Measurements from ENCODE around the gene CENPV. TPM values are rescaled to one million over a fixed set of nuclear protein-coding genes. Genes with fewer than 3 reads are reported as not detected.

The CENPV gene
- total and polyA plus RNA-seq, 2 experiments from 2014 or later, result 8.7 to 11.8 TPM

- 93 to 94% methylated on average over 6 of the region's 6 CpGs for WGBS, 2 experiments (ENCODE audit: low coverage in 1 of 2, low lambda C conversion rate in 2 of 2, missing lambda C conversion rate in 2 of 2)
- Histone ChIP-seq H3K9ac (no peak overlapping the region), H3K27ac (no peak overlapping the region), H3K4me2 (ENCODE audit: unreplicated experiment) (no peak overlapping the region), H3K4me1 (ENCODE audit: insufficient read depth) (peaks cover 6% of the 10 kb centered on the region; the same call in 1 of the 2 replicates), H4K20me1 (ENCODE audit: insufficient read depth) (no peaks in the 10 kb centered on the region), H3K4me3 (no peak overlapping the region), H2AFZ (no peak overlapping the region), H3K79me2 (ENCODE audit: insufficient read depth) (no peaks in the 10 kb centered on the region), H3K9me2 (ENCODE audit: insufficient read depth) (no peaks in the 10 kb centered on the region), H3K27me3 (replicated peaks; ENCODE audit: insufficient read depth) (no peaks in the 10 kb centered on the region), H3K36me3 (ENCODE audit: low read depth) (no peaks in the 10 kb centered on the region), H3F3A (ENCODE audit: insufficient read depth) (peaks cover 11% of the 10 kb centered on the region), H3K9me3 (ENCODE audit: low read depth) (no peaks in the 10 kb centered on the region)
- DNase-seq, result no peak
- TF ChIP-seq EZH2phosphoT487 (IDR thresholded peaks at IDR 0.05; ENCODE audit: insufficient read depth, low read depth) (no peak), EZH2 (IDR thresholded peaks at IDR 0.05; ENCODE audit: insufficient read depth, poor library complexity, severe bottlenecking) (no peak)
- in situ Hi-C loops (cut with MboI), result no loop called here
Measured at GRCh38 chr17:16348586-16348985, 4.7 kb downstream of the CENPV start.

- peaks cover 4% of the 10 kb centered on the region; the same call in 1 of the 2 replicates for H3K4me1 ChIP-seq (ENCODE audit: insufficient read depth)
- no peak for DNase-seq
- H3K36me3 ChIP-seq (ENCODE audit: low read depth), result no peaks in the 10 kb centered on the region
- TF ChIP-seq EZH2phosphoT487 (IDR thresholded peaks at IDR 0.05; ENCODE audit: insufficient read depth, low read depth) (no peak), EZH2 (IDR thresholded peaks at IDR 0.05; ENCODE audit: insufficient read depth, poor library complexity, severe bottlenecking) (no peak)
- H3K9me2 ChIP-seq (ENCODE audit: insufficient read depth), result no peaks in the 10 kb centered on the region
- H3K4me3 ChIP-seq, result no peak overlapping the region
- WGBS, 2 experiments (ENCODE audit: low coverage in 1 of 2, low lambda C conversion rate in 2 of 2, missing lambda C conversion rate in 2 of 2), result 94 to 97% methylated on average over 6 of the region's 6 CpGs
- no peak overlapping the region for H3K27ac ChIP-seq
- H3K4me2 ChIP-seq (ENCODE audit: unreplicated experiment), result no peak overlapping the region
- H3K9me3 ChIP-seq (ENCODE audit: low read depth), result no peaks in the 10 kb centered on the region
- no peaks in the 10 kb centered on the region for H3K79me2 ChIP-seq (ENCODE audit: insufficient read depth)
- H3K27me3 ChIP-seq (replicated peaks; ENCODE audit: insufficient read depth), result no peaks in the 10 kb centered on the region
- no peak overlapping the region for H3K9ac ChIP-seq
- no peaks in the 10 kb centered on the region for H4K20me1 ChIP-seq (ENCODE audit: insufficient read depth)
- H3F3A ChIP-seq (ENCODE audit: insufficient read depth), result peaks cover 8% of the 10 kb centered on the region
- no peak overlapping the region for H2AFZ ChIP-seq
- in situ Hi-C loops (cut with MboI), result no loop called here
Measured at GRCh38 chr17:16346721-16347271, 6.5 kb downstream of the CENPV start.

GRCh38 chr17:16345565-16345964, 7.7 kb downstream of the CENPV start:
- H3K79me2 ChIP-seq (ENCODE audit: insufficient read depth), result no peaks in the 10 kb centered on the region
- no peaks in the 10 kb centered on the region for H3K9me3 ChIP-seq (ENCODE audit: low read depth)
- 97 to 99% methylated on average over 5 of the region's 5 CpGs for WGBS, 2 experiments (ENCODE audit: low coverage in 1 of 2, low lambda C conversion rate in 2 of 2, missing lambda C conversion rate in 2 of 2)
- H3K4me3 ChIP-seq, result no peak overlapping the region
- no peak overlapping the region for H2AFZ ChIP-seq
- in situ Hi-C loops (cut with MboI), result no loop called here
- no peaks in the 10 kb centered on the region for H3F3A ChIP-seq (ENCODE audit: insufficient read depth)
- no peak overlapping the region for H3K9ac ChIP-seq
- TF ChIP-seq EZH2 (IDR thresholded peaks at IDR 0.05; ENCODE audit: insufficient read depth, poor library complexity, severe bottlenecking) (no peak), EZH2phosphoT487 (IDR thresholded peaks at IDR 0.05; ENCODE audit: insufficient read depth, low read depth) (no peak)
- no peaks in the 10 kb centered on the region for H4K20me1 ChIP-seq (ENCODE audit: insufficient read depth)
- no peaks in the 10 kb centered on the region for H3K9me2 ChIP-seq (ENCODE audit: insufficient read depth)
- no peak overlapping the region for H3K27ac ChIP-seq
- no peaks in the 10 kb centered on the region for H3K4me1 ChIP-seq (ENCODE audit: insufficient read depth)
- no peak overlapping the region for H3K4me2 ChIP-seq (ENCODE audit: unreplicated experiment)
- DNase-seq, result no peak
- no peaks in the 10 kb centered on the region for H3K36me3 ChIP-seq (ENCODE audit: low read depth)
- no peaks in the 10 kb centered on the region for H3K27me3 ChIP-seq (replicated peaks; ENCODE audit: insufficient read depth)

GRCh38 chr17:16343569-16343968, 9.7 kb downstream of the CENPV start:
- no peaks in the 10 kb centered on the region for H3K9me2 ChIP-seq (ENCODE audit: insufficient read depth)
- in situ Hi-C loops (cut with MboI), result no loop called here
- H3K4me1 ChIP-seq (ENCODE audit: insufficient read depth), result no peaks in the 10 kb centered on the region

More at GRCh38 chr17:16343569-16343968, 9.7 kb downstream of the CENPV start:
- Histone ChIP-seq H3K36me3 (ENCODE audit: low read depth) (no peaks in the 10 kb centered on the region), H3K9ac (no peak overlapping the region), H3K4me3 (no peak overlapping the region), H3K4me2 (ENCODE audit: unreplicated experiment) (no peak overlapping the region), H4K20me1 (ENCODE audit: insufficient read depth) (no peaks in the 10 kb centered on the region), H3K27ac (no peak overlapping the region), H3F3A (ENCODE audit: insufficient read depth) (no peaks in the 10 kb centered on the region; the same call in 1 of the 2 replicates), H2AFZ (no peak overlapping the region), H3K9me3 (ENCODE audit: low read depth) (no peaks in the 10 kb centered on the region), H3K79me2 (ENCODE audit: insufficient read depth) (no peaks in the 10 kb centered on the region), H3K27me3 (replicated peaks; ENCODE audit: insufficient read depth) (no peaks in the 10 kb centered on the region)
- no peak for DNase-seq
- TF ChIP-seq EZH2 (IDR thresholded peaks at IDR 0.05; ENCODE audit: insufficient read depth, poor library complexity, severe bottlenecking), result no peak
- no peak for TF ChIP-seq EZH2phosphoT487 (IDR thresholded peaks at IDR 0.05; ENCODE audit: insufficient read depth, low read depth)
- 96 to 99% methylated on average over 3 of the region's 3 CpGs for WGBS, 2 experiments (ENCODE audit: low coverage in 1 of 2, low lambda C conversion rate in 2 of 2, missing lambda C conversion rate in 2 of 2)
